NT2/D1 (cell line): ENCODE data around the gene CARD11.

Source experiments
- SUZ12 ChIP-seq: IDR thresholded peaks from 2 replicates; pipeline ENCODE4 v1.6.1; 2011; ENCODE audit not compliant: insufficient read length, insufficient read depth; ENCODE audit errors: extremely low read depth
- YY1 ChIP-seq: IDR thresholded peaks from 2 replicates; pipeline ENCODE4 v1.6.1; 2011; ENCODE audit not compliant: insufficient read length, insufficient read depth
- ZNF274 ChIP-seq: IDR thresholded peaks from 2 replicates; pipeline ENCODE4 v1.6.1; 2011; ENCODE audit warnings: mild to moderate bottlenecking, low read depth, low read length

- TF ChIP-seq YY1: no peak
- TF ChIP-seq SUZ12: no peak
- TF ChIP-seq ZNF274: no peak
Measured at GRCh38 chr7:2950578-2950977, 93.1 kb downstream of the CARD11 start.
